ENCODE results near the gene OR1D5. TPM values are rescaled to one million over a fixed set of nuclear protein-coding genes. Genes with fewer than 3 reads are reported as not detected.

OR1D5 gene
- total and polyA plus RNA-seq, 2 donors (not counting 1 experiment from before 2014, with no cell fraction given), result not detected

DNA sequence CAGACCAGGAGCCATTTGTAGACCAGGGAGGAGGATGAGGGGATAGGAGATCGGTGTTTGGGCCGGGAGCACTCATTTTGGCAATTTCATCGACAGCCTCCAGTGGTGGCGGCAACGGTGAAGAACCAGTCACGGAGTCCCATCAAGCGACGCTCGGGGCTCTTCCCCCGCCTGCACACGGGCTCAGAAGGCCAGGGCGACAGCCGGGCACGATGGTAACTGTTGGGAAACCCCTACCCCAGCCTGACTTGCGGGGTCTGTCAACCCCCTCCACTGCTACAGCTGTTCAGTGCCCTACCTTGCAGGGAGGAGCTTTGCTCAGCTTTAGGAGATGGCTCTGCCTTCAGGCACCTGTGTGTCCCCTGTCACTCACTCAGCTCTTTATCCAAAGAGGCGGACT lies 43.0 kb downstream of the OR1D5 start:
- Histone ChIP-seq H3K36me3 (replicated peaks in 1 of 2; ENCODE audit: control extremely low read depth in 1 of 2, control insufficient read depth in 1 of 2, extremely low read depth in 1 of 2, insufficient read depth in 2 of 2, low read length in 1 of 2) (peaks cover 3 to 71% of the 10 kb centered on the region in 2 experiments), H2AFZ (ENCODE audit: insufficient read depth, low read depth, low read length, poor library complexity, severe bottlenecking) (no peak overlapping the region), H3K9me3 (ENCODE audit: control extremely low read depth in 1 of 3, control insufficient read depth in 2 of 3, insufficient read depth in 1 of 3, low read length in 2 of 3) (peaks cover 3 to 19% (median 8%) of the 10 kb centered on the region in 3 donors), H3K4me3 (ENCODE audit: control extremely low read depth in 1 of 5, extremely low read depth in 1 of 5, insufficient read depth in 1 of 5, low read depth in 2 of 5, low read length in 4 of 5) (no peak overlapping the region), H3K79me2 (ENCODE audit: control insufficient read depth, insufficient read depth, low read length) (no peaks in the 10 kb centered on the region), H3K9ac (ENCODE audit: low read length) (no peak overlapping the region), H3K4me2 (replicated peaks; ENCODE audit: low read depth, low read length, poor library complexity, severe bottlenecking) (no peak overlapping the region), H4K20me1 (ENCODE audit: control insufficient read depth, insufficient read depth, low read length, poor library complexity, severe bottlenecking) (peaks cover 9% of the 10 kb centered on the region), H3K27me3 (replicated peaks in 1 of 4; ENCODE audit: control extremely low read depth in 1 of 4, control insufficient read depth in 3 of 4, insufficient read depth in 4 of 4, low read length in 3 of 4) (no peaks in the 10 kb centered on the region), H3K4me1 (ENCODE audit: control insufficient read depth in 2 of 2, insufficient read depth in 2 of 2, low read length in 2 of 2) (no peaks in the 10 kb centered on the region), H3K27ac (ENCODE audit: low read length in 2 of 2) (no peak overlapping the region)
- ChIA-PET CTCF (interaction anchor here (0.6 to 14.3 kb wide), 2 partner anchors 172 to 400 kb away, joined by 3 to 370 read pairs; no protein-coding TSS in a partner anchor), POLR2A (no interaction called here)
- no peak for DNase-seq
- TF ChIP-seq, protein P1, sequence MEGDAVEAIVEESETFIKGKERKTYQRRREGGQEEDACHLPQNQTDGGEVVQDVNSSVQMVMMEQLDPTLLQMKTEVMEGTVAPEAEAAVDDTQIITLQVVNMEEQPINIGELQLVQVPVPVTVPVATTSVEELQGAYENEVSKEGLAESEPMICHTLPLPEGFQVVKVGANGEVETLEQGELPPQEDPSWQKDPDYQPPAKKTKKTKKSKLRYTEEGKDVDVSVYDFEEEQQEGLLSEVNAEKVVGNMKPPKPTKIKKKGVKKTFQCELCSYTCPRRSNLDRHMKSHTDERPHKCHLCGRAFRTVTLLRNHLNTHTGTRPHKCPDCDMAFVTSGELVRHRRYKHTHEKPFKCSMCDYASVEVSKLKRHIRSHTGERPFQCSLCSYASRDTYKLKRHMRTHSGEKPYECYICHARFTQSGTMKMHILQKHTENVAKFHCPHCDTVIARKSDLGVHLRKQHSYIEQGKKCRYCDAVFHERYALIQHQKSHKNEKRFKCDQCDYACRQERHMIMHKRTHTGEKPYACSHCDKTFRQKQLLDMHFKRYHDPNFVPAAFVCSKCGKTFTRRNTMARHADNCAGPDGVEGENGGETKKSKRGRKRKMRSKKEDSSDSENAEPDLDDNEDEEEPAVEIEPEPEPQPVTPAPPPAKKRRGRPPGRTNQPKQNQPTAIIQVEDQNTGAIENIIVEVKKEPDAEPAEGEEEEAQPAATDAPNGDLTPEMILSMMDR (IDR thresholded peaks at IDR 0.05), result no peak
- no peak for TF ChIP-seq EZH2 (IDR thresholded peaks at IDR 0.05; ENCODE audit: borderline replicate concordance, insufficient read depth, low read depth, low read length, poor library complexity, severe bottlenecking)
- no peaks in the 10 kb centered on the region for H3K4me1 Mint-ChIP-seq
- 95% methylated on average over 16 of the region's 16 CpGs for WGBS (ENCODE audit: insufficient coverage)
- ATAC-seq (ENCODE audit: low read depth), result no peak
- no peak overlapping the region for H3K27ac Mint-ChIP-seq
- H3K9me3 Mint-ChIP-seq (ENCODE audit: insufficient read depth), result peaks cover 10% of the 10 kb centered on the region
- no peak overlapping the region for H3K4me3 Mint-ChIP-seq
- intact Hi-C loops (cut with micrococcal nuclease), result no loop called here
- H3K27me3 Mint-ChIP-seq, result no peaks in the 10 kb centered on the region

DNA sequence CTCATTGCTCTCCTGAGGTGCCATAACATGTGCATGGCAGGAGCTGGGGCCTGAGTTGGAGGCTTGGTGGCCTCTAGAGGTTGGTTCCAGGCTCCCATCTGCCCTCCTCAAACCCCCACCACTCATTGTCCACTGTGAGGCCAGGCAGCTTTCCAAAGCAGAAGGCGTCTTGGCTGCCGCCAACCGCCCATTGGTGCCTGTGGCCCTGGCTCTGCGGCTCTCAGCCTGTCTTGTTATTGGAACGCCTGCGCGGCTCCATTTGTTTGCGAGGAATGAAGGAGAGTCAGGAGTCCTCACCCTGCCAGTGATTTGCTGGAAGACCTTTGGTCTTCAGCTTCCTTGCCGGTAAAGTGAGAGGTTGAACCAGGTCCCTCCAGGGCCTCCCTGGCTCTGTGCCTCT lies 43.6 kb downstream of the OR1D5 start:
- no peaks in the 10 kb centered on the region for H3K4me1 Mint-ChIP-seq
- ATAC-seq (ENCODE audit: low read depth), result no peak
- no peaks in the 10 kb centered on the region for H3K27me3 Mint-ChIP-seq
- intact Hi-C loops (cut with micrococcal nuclease), result no loop called here
- Histone ChIP-seq H3K79me2 (ENCODE audit: control insufficient read depth, insufficient read depth, low read length) (no peaks in the 10 kb centered on the region), H3K4me3 (ENCODE audit: control extremely low read depth in 1 of 5, extremely low read depth in 1 of 5, insufficient read depth in 1 of 5, low read depth in 2 of 5, low read length in 4 of 5) (no peak overlapping the region), H3K27ac (ENCODE audit: low read length in 2 of 2) (no peak overlapping the region), H3K9me3 (ENCODE audit: control extremely low read depth in 1 of 3, control insufficient read depth in 2 of 3, insufficient read depth in 1 of 3, low read length in 2 of 3) (peaks cover 3 to 19% (median 8%) of the 10 kb centered on the region in 3 donors), H3K36me3 (replicated peaks in 1 of 2; ENCODE audit: control extremely low read depth in 1 of 2, control insufficient read depth in 1 of 2, extremely low read depth in 1 of 2, insufficient read depth in 2 of 2, low read length in 1 of 2) (peaks cover 3 to 72% of the 10 kb centered on the region in 2 experiments), H4K20me1 (ENCODE audit: control insufficient read depth, insufficient read depth, low read length, poor library complexity, severe bottlenecking) (peaks cover 9% of the 10 kb centered on the region), H3K4me1 (ENCODE audit: control insufficient read depth in 2 of 2, insufficient read depth in 2 of 2, low read length in 2 of 2) (no peaks in the 10 kb centered on the region), H2AFZ (ENCODE audit: insufficient read depth, low read depth, low read length, poor library complexity, severe bottlenecking) (no peak overlapping the region), H3K4me2 (replicated peaks; ENCODE audit: low read depth, low read length, poor library complexity, severe bottlenecking) (no peak overlapping the region), H3K9ac (ENCODE audit: low read length) (no peak overlapping the region), H3K27me3 (replicated peaks in 1 of 4; ENCODE audit: control extremely low read depth in 1 of 4, control insufficient read depth in 3 of 4, insufficient read depth in 4 of 4, low read length in 3 of 4) (no peaks in the 10 kb centered on the region)
- H3K27ac Mint-ChIP-seq, result no peak overlapping the region
- H3K4me3 Mint-ChIP-seq, result no peak overlapping the region
- POLR2A ChIA-PET, result no interaction called here
- CTCF ChIA-PET, result interaction anchor here (1.0 to 14.3 kb wide), 2 partner anchors 90 to 171 kb away, joined by 3 to 370 read pairs; no protein-coding TSS in a partner anchor
- no peak for DNase-seq
- WGBS (ENCODE audit: insufficient coverage), result 76% methylated on average over 9 of the region's 9 CpGs
- peaks cover 10% of the 10 kb centered on the region for H3K9me3 Mint-ChIP-seq (ENCODE audit: insufficient read depth)
- TF ChIP-seq, protein P1 (IDR thresholded peaks at IDR 0.05), result no peak
- no peak for TF ChIP-seq EZH2 (IDR thresholded peaks at IDR 0.05; ENCODE audit: borderline replicate concordance, insufficient read depth, low read depth, low read length, poor library complexity, severe bottlenecking)

Data from B cell (primary cell).